Vagina (tissue), 2 donors: ENCODE data around the gene TUBB6. TPM values are rescaled to one million over a fixed set of nuclear protein-coding genes. Genes with fewer than 3 reads are reported as not detected.

Experiments used
- DNase-seq, 2 donors: peaks; one replicate each; pipeline ENCODE4 v3.0.0-alpha.2; 2017; ENCODE audit errors: extremely low spot score in 2 of 2
- H3K27ac ChIP-seq: fragments of 200-600 bp; sonication (generic); one replicate; pipeline ENCODE4 v1.5.1; 2019
- H3K27me3 ChIP-seq: fragments of 200-600 bp; sonication (generic); one replicate; pipeline ENCODE4 v1.5.1; 2019
- H3K36me3 ChIP-seq, 2 donors: fragments of 200-600 bp; sonication (generic); one replicate each; pipeline ENCODE4 v1.5.1; 2017 to 2019
- H3K4me1 ChIP-seq: fragments of 200-600 bp; sonication (generic); one replicate; pipeline ENCODE4 v1.5.1; 2019
- H3K4me3 ChIP-seq, 2 donors: fragments of 200-600 bp; sonication (generic); 1 replicate in 1 of 2; 2 replicates in 1 of 2; pipeline ENCODE4 v1.5.1; 2016 to 2019
- H3K9me3 ChIP-seq: fragments of 200-600 bp; sonication (generic); one replicate; pipeline ENCODE4 v1.5.1; 2019
- CTCF ChIP-seq, 3 experiments: fragments of 450-650 bp in 2 of 3; fragments of 200-600 bp in 1 of 3; sonication (generic) in 1 of 3; IDR thresholded peaks; one replicate each; pipeline ENCODE4 v1.5.1; 2017 to 2019; ENCODE audit warnings: antibody characterized with exemption in 3 of 3, mild to moderate bottlenecking in 2 of 3, moderate library complexity in 2 of 3
- POLR2A ChIP-seq, 2 donors: fragments of 450-650 bp; IDR thresholded peaks; one replicate each; pipeline ENCODE4 v1.6.1; 2017; ENCODE audit warnings: antibody characterized with exemption in 2 of 2, mild to moderate bottlenecking in 2 of 2, moderate library complexity in 2 of 2
- POLR2AphosphoS5 ChIP-seq, 2 donors: sonication (generic); formaldehyde crosslinking; IDR thresholded peaks; one replicate each; pipeline ENCODE4 v1.9.0; 2017; ENCODE audit warnings: antibody characterized with exemption in 2 of 2, mild to moderate bottlenecking in 2 of 2, low read depth in 1 of 2; ENCODE audit not compliant: insufficient read depth in 1 of 2
- intact Hi-C: fragments of 100-400 bp; cut with DNase I; formaldehyde crosslinking; loops from one replicate; pipeline ENCODE4 v1.15.1; 2023
- total RNA-seq: library from RNA; depleted of rRNA; stranded (reverse); fragments of >200 nt; gene quantifications from one replicate; pipeline ENCODE4 v1.2.3, GENCODE V29; 2016

Gene TUBB6
- total RNA-seq, 1 donor from 2014 or later, result 450 TPM

GRCh38 chr18:12317664-12318333 lies 9.8 kb downstream of the TUBB6 start:
- Histone ChIP-seq H3K4me3 (no peak overlapping the region), H3K36me3 (peaks cover 0 to 6% of the 10 kb centered on the region in 2 donors), H3K27me3 (no peaks in the 10 kb centered on the region), H3K4me1 (peaks cover 52% of the 10 kb centered on the region), H3K27ac (no peak overlapping the region), H3K9me3 (no peaks in the 10 kb centered on the region)
- no peak for TF ChIP-seq POLR2AphosphoS5 (IDR thresholded peaks at IDR 0.05; ENCODE audit: insufficient read depth in 1 of 2, low read depth in 1 of 2)
- TF ChIP-seq POLR2A (IDR thresholded peaks at IDR 0.05), result no peak
- TF ChIP-seq CTCF (IDR thresholded peaks at IDR 0.05), result no peak
- intact Hi-C loops, result no loop called here
- DNase-seq, result no peak

- Histone ChIP-seq H3K4me3 (no peak overlapping the region), H3K27ac (no peak overlapping the region), H3K36me3 (peaks cover 0 to 5% of the 10 kb centered on the region in 2 donors), H3K4me1 (peaks cover 52% of the 10 kb centered on the region), H3K27me3 (no peaks in the 10 kb centered on the region), H3K9me3 (no peaks in the 10 kb centered on the region)
- DNase-seq, result no peak
- intact Hi-C loops, result no loop called here
- no peak for TF ChIP-seq POLR2A (IDR thresholded peaks at IDR 0.05)
- TF ChIP-seq POLR2AphosphoS5 (IDR thresholded peaks at IDR 0.05; ENCODE audit: insufficient read depth in 1 of 2, low read depth in 1 of 2), result no peak
- TF ChIP-seq CTCF (IDR thresholded peaks at IDR 0.05), result no peak
Observed at GRCh38 chr18:12318334-12318697, 10.3 kb downstream of the TUBB6 start.

- no peak for TF ChIP-seq CTCF (IDR thresholded peaks at IDR 0.05)
- peaks cover 0 to 6% of the 10 kb centered on the region in 2 donors for H3K36me3 ChIP-seq
Observed at GRCh38 chr18:12318857-12319256, 10.8 kb downstream of the TUBB6 start.

GRCh38 chr18:12321333-12321732 lies 13.3 kb downstream of the TUBB6 start:
- H3K4me1 ChIP-seq, result peaks cover 21% of the 10 kb centered on the region
- H3K27ac ChIP-seq, result no peak overlapping the region
- H3K27me3 ChIP-seq, result no peaks in the 10 kb centered on the region
- H3K4me3 ChIP-seq, result no peak overlapping the region
- TF ChIP-seq POLR2AphosphoS5 (IDR thresholded peaks at IDR 0.05; ENCODE audit: insufficient read depth in 1 of 2, low read depth in 1 of 2), result no peak
- no peak for TF ChIP-seq CTCF (IDR thresholded peaks at IDR 0.05)
- no peak for TF ChIP-seq POLR2A (IDR thresholded peaks at IDR 0.05)
- intact Hi-C loops, result no loop called here
- DNase-seq, result no peak
- peaks cover 3 to 31% of the 10 kb centered on the region in 2 donors for H3K36me3 ChIP-seq
- no peaks in the 10 kb centered on the region for H3K9me3 ChIP-seq

More at GRCh38 chr18:12318857-12319256, 10.8 kb downstream of the TUBB6 start:
- peaks cover 46% of the 10 kb centered on the region for H3K4me1 ChIP-seq
- intact Hi-C loops, result no loop called here
- no peak overlapping the region for H3K4me3 ChIP-seq
- no peak overlapping the region for H3K27ac ChIP-seq
- no peaks in the 10 kb centered on the region for H3K9me3 ChIP-seq
- DNase-seq, result no peak
- H3K27me3 ChIP-seq, result no peaks in the 10 kb centered on the region

GRCh38 chr18:12324991-12325725 lies 17.1 kb downstream of the TUBB6 start:
- no peak overlapping the region for H3K27ac ChIP-seq
- no peak for TF ChIP-seq CTCF (IDR thresholded peaks at IDR 0.05)
- TF ChIP-seq POLR2AphosphoS5 (IDR thresholded peaks at IDR 0.05; ENCODE audit: insufficient read depth in 1 of 2, low read depth in 1 of 2), result no peak
- no peak for TF ChIP-seq POLR2A (IDR thresholded peaks at IDR 0.05)
- intact Hi-C loops, result no loop called here
- no peaks in the 10 kb centered on the region for H3K27me3 ChIP-seq
- H3K4me1 ChIP-seq, result no peaks in the 10 kb centered on the region
- peaks cover 3 to 55% of the 10 kb centered on the region in 2 donors for H3K36me3 ChIP-seq
- H3K9me3 ChIP-seq, result no peaks in the 10 kb centered on the region
- peak in 1 of 2 donors; percentile 77 for DNase-seq
- no peak overlapping the region for H3K4me3 ChIP-seq
